Stimulated activated CD4-positive, alpha-beta T cell treated with anti-CD3 and anti-CD28 coated beads, Interleukin-15, amount 100 ng/mL, for 24 hours (primary cell): ENCODE measurements around the gene HSPB7.
"Not testable (repeated sequence)": the region's sequence is repeated elsewhere in the genome, so short reads cannot be mapped to it uniquely, and the experiment has no call there.

ENCODE experiments used
- DNase-seq: peaks from one replicate; pipeline ENCODE4 v3.0.0-alpha.2; 2020

HSPB7 gene

GRCh38 chr1:16020878-16021277 lies 3.0 kb upstream of the HSPB7 start:
- not testable (repeated sequence) for DNase-seq

GRCh38 chr1:16020325-16020724 lies 2.5 kb upstream of the HSPB7 start:
- no peak for DNase-seq

- no peak for DNase-seq
Measured at GRCh38 chr1:16019644-16020277, 1.9 kb upstream of the HSPB7 start.

GRCh38 chr1:16018749-16019643 lies 1.2 kb upstream of the HSPB7 start:
- DNase-seq, result no peak

- DNase-seq, result no peak
Measured at GRCh38 chr1:16018308-16018707, 465 bp upstream of the HSPB7 start.

GRCh38 chr1:16017076-16017460 lies 775 bp downstream of the HSPB7 start:
- DNase-seq, result no peak

GRCh38 chr1:16015960-16016901 lies 1.6 kb downstream of the HSPB7 start:
- DNase-seq, result no peak

GRCh38 chr1:16015491-16015890 lies 2.4 kb downstream of the HSPB7 start:
- DNase-seq, result no peak

GRCh38 chr1:16014509-16015482 lies 3.0 kb downstream of the HSPB7 start:
- DNase-seq, result no peak

GRCh38 chr1:16013908-16014258 lies 4.0 kb downstream of the HSPB7 start:
- DNase-seq, result no peak

- DNase-seq, result peak; percentile 70
Measured at GRCh38 chr1:16013220-16013907, 4.5 kb downstream of the HSPB7 start.

- peak; percentile 60 for DNase-seq
Measured at GRCh38 chr1:16012590-16013219, 5.1 kb downstream of the HSPB7 start.

GRCh38 chr1:16011936-16012589 lies 5.8 kb downstream of the HSPB7 start:
- DNase-seq, result no peak

- no peak for DNase-seq
Measured at GRCh38 chr1:16010837-16011236, 7.0 kb downstream of the HSPB7 start.

GRCh38 chr1:16009678-16010077 lies 8.2 kb downstream of the HSPB7 start:
- DNase-seq, result no peak

GRCh38 chr1:16009030-16009460 lies 8.8 kb downstream of the HSPB7 start:
- peak; percentile 82 for DNase-seq

GRCh38 chr1:16007671-16008341 lies 10.0 kb downstream of the HSPB7 start:
- no peak for DNase-seq

- peak; percentile 29 for DNase-seq
Measured at GRCh38 chr1:16006552-16007485, 11.0 kb downstream of the HSPB7 start.

GRCh38 chr1:16006010-16006409 lies 11.8 kb downstream of the HSPB7 start:
- no peak for DNase-seq
